HL-60 (cell line): ENCODE data around the gene ATG3.

Source experiments
- DNase-seq, 2 experiments: peaks; one replicate each; pipeline ENCODE4 v3.0.0-alpha.2; 2010 to 2020; ENCODE audit warnings: low read depth in 1 of 2, low spot score in 1 of 2
- H3K27ac ChIP-seq: fragments of 250-450 bp; sonication (Bioruptor Pico); replicated peaks from 2 replicates; pipeline ENCODE4 v1.5.1; 2020; ENCODE audit warnings: mild to moderate bottlenecking, moderate library complexity
- H3K27me3 ChIP-seq: fragments of 250-450 bp; sonication (Bioruptor Pico); 2 replicates; pipeline ENCODE4 v1.5.1; 2021; ENCODE audit warnings: mild to moderate bottlenecking, moderate library complexity; ENCODE audit not compliant: insufficient read depth, poor library complexity, severe bottlenecking
- H3K4me3 ChIP-seq: replicated peaks from 2 replicates; pipeline ENCODE4 v1.5.1; 2011; ENCODE audit warnings: mild to moderate bottlenecking, control low read depth, low read length; ENCODE audit not compliant: insufficient read depth
- GABPA ChIP-seq: IDR thresholded peaks from 2 replicates; pipeline ENCODE4 v1.6.1; 2012; ENCODE audit warnings: low read depth
- POLR2AphosphoS5 ChIP-seq: IDR thresholded peaks from 2 replicates; pipeline ENCODE4 v1.6.1; 2012; ENCODE audit warnings: low read depth
- SPI1 ChIP-seq: IDR thresholded peaks from 2 replicates; pipeline ENCODE4 v1.6.1; 2012; ENCODE audit warnings: low read depth, mild to moderate bottlenecking, borderline replicate concordance
- TF ChIP-seq, protein P1 (sequence below): IDR thresholded peaks from 2 replicates; pipeline ENCODE4 v1.6.1; 2012; ENCODE audit warnings: low read depth; ENCODE audit not compliant: insufficient replicate concordance
- TF ChIP-seq, protein P2 (sequence below): IDR thresholded peaks from one replicate; pipeline ENCODE4 v1.5.1; 2011; ENCODE audit warnings: low read length, control low read depth, inconsistent platforms; ENCODE audit not compliant: insufficient read depth

ATG3 gene

DNA sequence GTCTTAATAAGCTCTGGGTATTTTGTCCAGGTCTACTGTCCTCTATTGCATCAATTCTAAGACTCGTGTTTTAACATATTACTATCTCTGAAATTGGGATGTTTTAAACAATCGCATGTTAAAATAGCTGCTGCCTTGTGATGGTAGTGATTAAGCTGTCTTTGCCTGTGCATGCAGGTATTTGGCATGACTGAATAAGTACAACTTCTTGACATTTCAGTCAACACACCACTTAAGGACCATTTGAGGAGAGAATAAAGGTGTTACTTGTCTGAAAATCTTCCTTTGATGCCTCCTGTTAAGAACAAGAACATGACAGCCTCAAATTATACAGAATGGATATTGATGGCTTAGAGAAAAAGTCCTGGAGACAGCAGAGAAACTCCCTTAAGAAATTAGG lies 33.1 kb upstream of the ATG3 start:
- no peaks in the 10 kb centered on the region for H3K27me3 ChIP-seq
- no peak for TF ChIP-seq POLR2AphosphoS5
- TF ChIP-seq, protein P1, sequence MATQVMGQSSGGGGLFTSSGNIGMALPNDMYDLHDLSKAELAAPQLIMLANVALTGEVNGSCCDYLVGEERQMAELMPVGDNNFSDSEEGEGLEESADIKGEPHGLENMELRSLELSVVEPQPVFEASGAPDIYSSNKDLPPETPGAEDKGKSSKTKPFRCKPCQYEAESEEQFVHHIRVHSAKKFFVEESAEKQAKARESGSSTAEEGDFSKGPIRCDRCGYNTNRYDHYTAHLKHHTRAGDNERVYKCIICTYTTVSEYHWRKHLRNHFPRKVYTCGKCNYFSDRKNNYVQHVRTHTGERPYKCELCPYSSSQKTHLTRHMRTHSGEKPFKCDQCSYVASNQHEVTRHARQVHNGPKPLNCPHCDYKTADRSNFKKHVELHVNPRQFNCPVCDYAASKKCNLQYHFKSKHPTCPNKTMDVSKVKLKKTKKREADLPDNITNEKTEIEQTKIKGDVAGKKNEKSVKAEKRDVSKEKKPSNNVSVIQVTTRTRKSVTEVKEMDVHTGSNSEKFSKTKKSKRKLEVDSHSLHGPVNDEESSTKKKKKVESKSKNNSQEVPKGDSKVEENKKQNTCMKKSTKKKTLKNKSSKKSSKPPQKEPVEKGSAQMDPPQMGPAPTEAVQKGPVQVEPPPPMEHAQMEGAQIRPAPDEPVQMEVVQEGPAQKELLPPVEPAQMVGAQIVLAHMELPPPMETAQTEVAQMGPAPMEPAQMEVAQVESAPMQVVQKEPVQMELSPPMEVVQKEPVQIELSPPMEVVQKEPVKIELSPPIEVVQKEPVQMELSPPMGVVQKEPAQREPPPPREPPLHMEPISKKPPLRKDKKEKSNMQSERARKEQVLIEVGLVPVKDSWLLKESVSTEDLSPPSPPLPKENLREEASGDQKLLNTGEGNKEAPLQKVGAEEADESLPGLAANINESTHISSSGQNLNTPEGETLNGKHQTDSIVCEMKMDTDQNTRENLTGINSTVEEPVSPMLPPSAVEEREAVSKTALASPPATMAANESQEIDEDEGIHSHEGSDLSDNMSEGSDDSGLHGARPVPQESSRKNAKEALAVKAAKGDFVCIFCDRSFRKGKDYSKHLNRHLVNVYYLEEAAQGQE = no peak
- TF ChIP-seq GABPA = no peak
- TF ChIP-seq, protein P2, sequence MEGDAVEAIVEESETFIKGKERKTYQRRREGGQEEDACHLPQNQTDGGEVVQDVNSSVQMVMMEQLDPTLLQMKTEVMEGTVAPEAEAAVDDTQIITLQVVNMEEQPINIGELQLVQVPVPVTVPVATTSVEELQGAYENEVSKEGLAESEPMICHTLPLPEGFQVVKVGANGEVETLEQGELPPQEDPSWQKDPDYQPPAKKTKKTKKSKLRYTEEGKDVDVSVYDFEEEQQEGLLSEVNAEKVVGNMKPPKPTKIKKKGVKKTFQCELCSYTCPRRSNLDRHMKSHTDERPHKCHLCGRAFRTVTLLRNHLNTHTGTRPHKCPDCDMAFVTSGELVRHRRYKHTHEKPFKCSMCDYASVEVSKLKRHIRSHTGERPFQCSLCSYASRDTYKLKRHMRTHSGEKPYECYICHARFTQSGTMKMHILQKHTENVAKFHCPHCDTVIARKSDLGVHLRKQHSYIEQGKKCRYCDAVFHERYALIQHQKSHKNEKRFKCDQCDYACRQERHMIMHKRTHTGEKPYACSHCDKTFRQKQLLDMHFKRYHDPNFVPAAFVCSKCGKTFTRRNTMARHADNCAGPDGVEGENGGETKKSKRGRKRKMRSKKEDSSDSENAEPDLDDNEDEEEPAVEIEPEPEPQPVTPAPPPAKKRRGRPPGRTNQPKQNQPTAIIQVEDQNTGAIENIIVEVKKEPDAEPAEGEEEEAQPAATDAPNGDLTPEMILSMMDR = no peak
- TF ChIP-seq SPI1 = no peak
- H3K4me3 ChIP-seq = no peak overlapping the region
- H3K27ac ChIP-seq = no peak overlapping the region
- DNase-seq = no peak

DNA sequence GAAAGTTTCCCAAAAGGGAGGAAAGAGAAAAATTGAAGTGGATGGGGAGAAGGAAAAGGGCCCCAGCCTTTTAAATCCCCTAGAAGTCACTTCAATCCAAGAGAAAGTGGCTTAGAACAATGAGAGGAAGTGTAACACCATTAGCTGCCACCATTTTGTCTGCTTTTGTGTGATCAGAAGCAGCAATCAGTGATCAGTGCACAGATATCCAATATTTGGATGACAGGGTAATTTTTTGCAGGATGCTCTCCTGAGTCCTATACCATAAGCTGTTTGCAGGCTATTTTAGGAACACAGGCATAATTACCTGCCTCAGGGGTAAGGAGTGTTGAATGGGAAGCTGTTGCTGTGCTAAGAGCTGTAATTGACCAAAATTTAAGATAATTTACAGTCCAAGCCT lies 31.5 kb upstream of the ATG3 start:
- Histone ChIP-seq H3K27me3 (no peaks in the 10 kb centered on the region), H3K27ac (no peak overlapping the region), H3K4me3 (no peak overlapping the region)
- TF ChIP-seq, protein P2 = no peak
- TF ChIP-seq POLR2AphosphoS5 (no peak), SPI1 (no peak), GABPA (no peak)
- TF ChIP-seq, protein P1 = no peak
- DNase-seq = no peak

DNA sequence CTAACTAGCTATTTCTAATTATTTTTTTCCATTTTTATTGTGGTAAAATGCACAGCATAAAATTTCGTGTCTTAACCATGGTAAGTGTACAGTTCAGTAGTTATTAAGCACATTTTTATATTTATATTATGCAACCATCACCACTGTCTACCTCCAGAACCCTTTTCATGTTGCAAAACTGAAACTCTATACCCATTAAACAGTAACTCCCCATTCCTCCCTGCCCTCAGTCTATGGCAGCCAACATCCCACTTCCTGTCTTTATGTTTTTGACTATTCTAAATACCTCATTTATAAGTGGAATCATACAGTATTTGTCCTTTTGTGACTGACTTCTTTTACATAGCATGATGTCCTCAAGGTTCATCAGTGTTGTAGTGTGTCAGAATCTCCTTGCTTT lies 25.6 kb upstream of the ATG3 start:
- H3K4me3 ChIP-seq = no peak overlapping the region
- no peak for TF ChIP-seq POLR2AphosphoS5
- no peak for TF ChIP-seq GABPA
- no peak for TF ChIP-seq SPI1
- TF ChIP-seq, protein P1 = no peak
- TF ChIP-seq, protein P2 = no peak
- H3K27ac ChIP-seq = no peak overlapping the region
- DNase-seq = no peak
- no peaks in the 10 kb centered on the region for H3K27me3 ChIP-seq
